Uterus (tissue), 4 donors: ENCODE measurements around the gene NAA20. TPM values are rescaled to one million over a fixed set of nuclear protein-coding genes. Genes with fewer than 3 reads are reported as not detected.

Source experiments
- DNase-seq, 2 donors: peaks; one replicate each; pipeline ENCODE4 v3.0.0-alpha.2; 2019 to 2020
- H3K27ac ChIP-seq, 2 donors: fragments of 200-600 bp; sonication (generic); 1 replicate in 1 of 2; 2 replicates in 1 of 2; pipeline ENCODE4 v1.5.1; 2016 to 2018
- H3K27me3 ChIP-seq, 2 donors: fragments of 200-600 bp; sonication (generic); one replicate each; pipeline ENCODE4 v1.5.1; 2018 to 2019; ENCODE audit warnings: control low read depth in 1 of 2
- H3K36me3 ChIP-seq, 2 donors: fragments of 200-600 bp; sonication (generic); one replicate each; pipeline ENCODE4 v1.5.1; 2019; ENCODE audit warnings: control low read depth in 1 of 2
- H3K4me1 ChIP-seq, 2 donors: fragments of 200-600 bp; sonication (generic); one replicate each; pipeline ENCODE4 v1.5.1; 2018 to 2019; ENCODE audit warnings: control low read depth in 1 of 2
- H3K4me3 ChIP-seq, 2 donors: fragments of 200-600 bp; sonication (generic); 1 replicate in 1 of 2; 2 replicates in 1 of 2; pipeline ENCODE4 v1.5.1; 2018 to 2019; ENCODE audit warnings: mild to moderate bottlenecking in 1 of 2
- H3K9me3 ChIP-seq, 2 donors: fragments of 200-600 bp; sonication (generic); one replicate each; pipeline ENCODE4 v1.5.1; 2019; ENCODE audit warnings: control low read depth in 1 of 2
- POLR2A ChIP-seq, 2 donors: fragments of 450-650 bp; IDR thresholded peaks; one replicate each; pipeline ENCODE4 v1.6.1; 2016; ENCODE audit warnings: antibody characterized with exemption in 2 of 2, mild to moderate bottlenecking in 1 of 2, moderate library complexity in 1 of 2
- intact Hi-C: fragments of 100-400 bp; cut with DNase I; formaldehyde crosslinking; loops from one replicate; pipeline ENCODE4 v1.15.1; 2023; ENCODE audit warnings: low total_unique reads
- total RNA-seq, 4 donors: library from RNA; depleted of rRNA in 3 of 4; stranded (reverse); fragments of >200 nt in 3 of 4; gene quantifications; one replicate each; pipeline versions ENCODE4 v1.1.0 to v1.2.4, GENCODE V29; 2014 to 2023
- TF ChIP-seq, protein P1 (sequence below), 4 experiments: fragments of 200-600 bp in 2 of 4; fragments of 450-650 bp in 2 of 4; sonication (generic) in 2 of 4; IDR thresholded peaks; one replicate each; pipeline ENCODE4 v1.5.1; 2016 to 2019; ENCODE audit warnings: antibody characterized with exemption in 4 of 4, mild to moderate bottlenecking in 2 of 4, moderate library complexity in 1 of 4
- donor health status: DM: yes; HTN: yes; CAD: no.

The NAA20 gene, protein sequence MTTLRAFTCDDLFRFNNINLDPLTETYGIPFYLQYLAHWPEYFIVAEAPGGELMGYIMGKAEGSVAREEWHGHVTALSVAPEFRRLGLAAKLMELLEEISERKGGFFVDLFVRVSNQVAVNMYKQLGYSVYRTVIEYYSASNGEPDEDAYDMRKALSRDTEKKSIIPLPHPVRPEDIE
- 10 to 100 TPM; 24.7 to 55.7 (median 35.2) TPM for total RNA-seq

DNA sequence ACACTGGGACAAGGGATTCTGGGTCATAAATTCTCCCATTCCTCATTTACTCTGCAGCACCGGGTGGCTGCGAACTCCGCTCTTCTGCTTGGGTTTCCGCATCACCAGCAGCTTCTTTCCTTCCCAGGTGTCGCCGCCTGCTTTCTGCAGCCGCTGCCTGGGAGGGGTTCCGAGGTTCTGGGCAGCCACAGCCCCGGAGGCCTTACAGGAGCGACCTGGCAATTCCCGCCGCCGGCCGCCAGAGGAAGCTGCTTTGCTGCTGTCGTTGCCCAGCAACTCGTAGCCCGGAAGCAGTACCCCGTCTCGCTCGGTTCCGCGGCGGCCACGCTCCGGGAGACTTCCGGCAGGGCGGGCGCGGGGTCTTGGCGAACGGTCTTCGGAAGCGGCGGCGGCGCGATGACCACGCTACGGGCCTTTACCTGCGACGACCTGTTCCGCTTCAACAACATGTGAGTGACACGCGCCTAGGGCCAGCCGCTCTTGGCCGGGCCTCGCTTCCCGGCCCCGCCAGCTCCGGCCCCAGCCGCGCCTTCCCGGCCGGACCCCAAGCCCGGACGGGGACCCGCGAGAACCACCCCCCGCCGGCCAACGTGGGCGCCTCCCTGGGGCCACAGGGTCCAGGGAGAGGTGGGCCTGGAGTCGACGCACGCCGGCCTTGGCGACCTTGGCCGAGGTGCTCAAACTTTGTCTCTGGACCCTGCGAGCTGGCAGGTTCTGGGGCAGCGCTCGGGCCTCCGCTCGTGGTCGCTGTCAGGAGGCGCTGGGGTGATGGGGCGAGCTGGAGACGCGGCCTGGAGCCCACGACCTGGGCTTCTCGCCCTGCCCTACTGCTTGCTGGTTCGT lies at the start of gene NAA20:
Gene NAA20 (plus strand): TSS at position 362 of the 843 bp plus-strand sequence. CDS start 35 bp downstream, at position 397.
- peak; percentile 91 to 92 for DNase-seq
- no peaks in the 10 kb centered on the region for H3K36me3 ChIP-seq
- TF ChIP-seq, protein P1, sequence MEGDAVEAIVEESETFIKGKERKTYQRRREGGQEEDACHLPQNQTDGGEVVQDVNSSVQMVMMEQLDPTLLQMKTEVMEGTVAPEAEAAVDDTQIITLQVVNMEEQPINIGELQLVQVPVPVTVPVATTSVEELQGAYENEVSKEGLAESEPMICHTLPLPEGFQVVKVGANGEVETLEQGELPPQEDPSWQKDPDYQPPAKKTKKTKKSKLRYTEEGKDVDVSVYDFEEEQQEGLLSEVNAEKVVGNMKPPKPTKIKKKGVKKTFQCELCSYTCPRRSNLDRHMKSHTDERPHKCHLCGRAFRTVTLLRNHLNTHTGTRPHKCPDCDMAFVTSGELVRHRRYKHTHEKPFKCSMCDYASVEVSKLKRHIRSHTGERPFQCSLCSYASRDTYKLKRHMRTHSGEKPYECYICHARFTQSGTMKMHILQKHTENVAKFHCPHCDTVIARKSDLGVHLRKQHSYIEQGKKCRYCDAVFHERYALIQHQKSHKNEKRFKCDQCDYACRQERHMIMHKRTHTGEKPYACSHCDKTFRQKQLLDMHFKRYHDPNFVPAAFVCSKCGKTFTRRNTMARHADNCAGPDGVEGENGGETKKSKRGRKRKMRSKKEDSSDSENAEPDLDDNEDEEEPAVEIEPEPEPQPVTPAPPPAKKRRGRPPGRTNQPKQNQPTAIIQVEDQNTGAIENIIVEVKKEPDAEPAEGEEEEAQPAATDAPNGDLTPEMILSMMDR (IDR thresholded peaks at IDR 0.05), result peak; percentile 82 to 94 (median 92)
- TF ChIP-seq POLR2A (IDR thresholded peaks at IDR 0.05), result peak; percentile 23 to 48
- H3K4me3 ChIP-seq, result peak within 1 kb of the TSS; percentile 59 to 94
- H3K27ac ChIP-seq, result peak within 1 kb of the TSS; percentile 69 to 81
- H3K9me3 ChIP-seq, result no peaks in the 10 kb centered on the region
- no peaks in the 10 kb centered on the region for H3K27me3 ChIP-seq
- intact Hi-C loops, result no loop called here
- peaks cover 3 to 9% of the 10 kb centered on the region in 2 donors for H3K4me1 ChIP-seq

DNA sequence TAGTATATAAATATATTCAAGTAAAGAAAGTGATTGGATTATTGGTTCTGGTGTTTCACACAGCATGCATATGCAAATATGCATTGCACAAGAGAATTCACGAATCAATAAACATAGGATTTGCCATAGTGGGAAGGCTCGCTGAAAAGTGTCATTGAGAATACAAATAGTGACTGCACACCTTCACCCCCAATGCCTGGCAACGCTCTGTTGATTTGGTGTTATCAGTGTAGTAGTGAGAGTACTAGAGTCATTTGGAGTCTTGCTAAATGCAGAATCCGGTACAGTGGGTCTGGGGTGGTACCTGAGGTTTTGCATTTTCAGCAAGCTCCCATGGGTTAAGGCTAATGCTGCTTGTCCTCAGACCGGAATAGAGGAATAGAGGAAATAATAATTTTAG lies 49.7 kb upstream of the NAA20 start:
- intact Hi-C loops, result no loop called here
- Histone ChIP-seq H3K4me3 (no peak overlapping the region), H3K9me3 (no peaks in the 10 kb centered on the region), H3K4me1 (no peaks in the 10 kb centered on the region), H3K27me3 (no peaks in the 10 kb centered on the region), H3K27ac (no peak overlapping the region), H3K36me3 (no peaks in the 10 kb centered on the region)
- TF ChIP-seq POLR2A (IDR thresholded peaks at IDR 0.05), result no peak
- TF ChIP-seq, protein P1 (IDR thresholded peaks at IDR 0.05), result no peak
- no peak for DNase-seq

DNA sequence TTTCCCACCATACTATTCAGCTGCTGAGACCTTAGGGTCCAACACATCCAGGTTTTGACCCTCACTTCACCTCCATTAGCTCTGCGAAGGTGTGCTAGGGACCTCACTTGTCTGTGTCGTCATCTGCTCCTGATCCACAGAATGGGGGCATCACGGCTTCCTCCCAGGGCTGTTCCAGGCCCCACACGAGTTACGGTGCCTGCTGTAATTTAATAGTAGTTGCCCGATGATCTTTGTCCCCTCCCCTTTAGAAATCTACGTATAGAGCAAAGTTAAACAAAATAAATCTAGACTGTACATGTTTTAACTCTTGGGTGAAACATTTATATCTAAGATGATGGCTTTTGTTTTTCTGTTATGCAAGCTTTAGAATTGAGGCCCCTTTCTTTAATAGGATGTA lies 49.1 kb upstream of the NAA20 start:
- no peaks in the 10 kb centered on the region for H3K4me1 ChIP-seq
- intact Hi-C loops, result no loop called here
- no peak overlapping the region for H3K27ac ChIP-seq
- H3K4me3 ChIP-seq, result no peak overlapping the region
- no peaks in the 10 kb centered on the region for H3K27me3 ChIP-seq
- H3K36me3 ChIP-seq, result no peaks in the 10 kb centered on the region
- no peak for DNase-seq
- H3K9me3 ChIP-seq, result no peaks in the 10 kb centered on the region
- TF ChIP-seq, protein P1 (IDR thresholded peaks at IDR 0.05), result no peak
- TF ChIP-seq POLR2A (IDR thresholded peaks at IDR 0.05), result no peak

DNA sequence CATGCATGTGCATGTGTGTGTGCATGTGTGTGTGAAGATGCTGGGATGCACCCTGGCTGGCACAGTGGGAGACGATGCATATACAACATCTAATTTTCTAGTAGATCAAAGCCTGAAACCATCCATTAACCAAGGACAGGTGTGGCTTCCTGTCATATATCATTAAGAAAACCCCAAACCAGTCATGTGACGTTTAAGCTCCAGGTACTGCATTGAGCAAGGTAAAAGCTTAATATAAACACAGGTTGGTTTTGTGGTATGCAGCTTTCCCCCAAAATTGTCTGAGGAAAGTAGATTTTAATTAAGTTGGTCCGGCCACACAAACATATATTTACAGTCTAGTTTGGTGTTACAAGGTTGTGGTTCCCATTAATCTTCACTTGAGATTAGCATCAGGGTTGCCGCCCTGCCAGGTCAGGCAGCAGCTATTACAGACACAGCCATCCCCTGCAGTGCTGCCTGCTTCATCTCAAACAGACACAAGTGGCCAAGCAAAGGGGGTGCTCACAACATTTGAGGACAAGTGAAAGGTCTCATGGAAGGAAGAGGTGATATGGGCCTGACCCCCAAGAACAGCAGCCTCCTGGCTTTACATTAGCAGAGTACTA lies 48.6 kb upstream of the NAA20 start:
- intact Hi-C loops, result no loop called here
- Histone ChIP-seq H3K27me3 (no peaks in the 10 kb centered on the region), H3K4me1 (peaks cover 0 to 1% of the 10 kb centered on the region in 2 donors), H3K36me3 (no peaks in the 10 kb centered on the region), H3K9me3 (no peaks in the 10 kb centered on the region), H3K27ac (no peak overlapping the region), H3K4me3 (no peak overlapping the region)
- DNase-seq, result no peak
- TF ChIP-seq, protein P1 (IDR thresholded peaks at IDR 0.05), result no peak
- no peak for TF ChIP-seq POLR2A (IDR thresholded peaks at IDR 0.05)

DNA sequence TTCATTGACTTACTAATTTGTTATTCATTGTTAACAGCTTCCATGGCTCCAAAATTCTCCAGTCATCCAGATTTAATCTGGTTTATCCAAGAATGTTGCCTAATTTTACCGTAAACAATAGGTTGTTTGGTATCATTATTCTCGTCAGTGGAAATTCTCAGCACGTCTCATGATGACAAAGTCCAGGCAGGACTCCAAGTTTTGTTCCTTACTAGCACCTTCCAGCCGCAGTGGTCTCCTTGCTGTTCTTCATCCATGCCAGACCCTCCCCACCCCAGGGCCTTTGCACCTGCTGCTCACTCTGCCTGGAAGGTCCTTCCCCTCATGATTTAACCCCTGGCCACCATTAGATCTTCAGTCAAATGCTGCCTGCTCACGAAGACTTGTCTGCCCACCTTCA lies 48.1 kb upstream of the NAA20 start:
- Histone ChIP-seq H3K9me3 (no peaks in the 10 kb centered on the region), H3K4me1 (peaks cover 3 to 4% of the 10 kb centered on the region in 2 donors), H3K27me3 (no peaks in the 10 kb centered on the region), H3K27ac (no peak overlapping the region), H3K36me3 (no peaks in the 10 kb centered on the region), H3K4me3 (no peak overlapping the region)
- no peak for TF ChIP-seq POLR2A (IDR thresholded peaks at IDR 0.05)
- TF ChIP-seq, protein P1 (IDR thresholded peaks at IDR 0.05), result no peak
- DNase-seq, result no peak
- intact Hi-C loops, result no loop called here
